Ascending aorta (tissue), 2 donors: ENCODE data around the gene AFAP1L2. TPM values are rescaled to one million over a fixed set of nuclear protein-coding genes. Genes with fewer than 3 reads are reported as not detected.

Source experiments
- DNase-seq, 2 donors: peaks; one replicate each; pipeline ENCODE4 v3.0.0-alpha.2; 2019; ENCODE audit warnings: low spot score in 2 of 2
- H3K27ac ChIP-seq, 2 donors: fragments of 200-600 bp; sonication (generic); one replicate each; pipeline ENCODE4 v1.5.1; 2016 to 2017; ENCODE audit warnings: mild to moderate bottlenecking in 1 of 2
- H3K27me3 ChIP-seq: fragments of 200-600 bp; sonication (generic); one replicate; pipeline ENCODE4 v1.5.1; 2017
- H3K36me3 ChIP-seq, 2 donors: fragments of 200-600 bp; sonication (generic); one replicate each; pipeline ENCODE4 v1.5.1; 2016
- H3K4me1 ChIP-seq, 2 donors: fragments of 200-600 bp; sonication (generic); one replicate each; pipeline ENCODE4 v1.5.1; 2016 to 2017; ENCODE audit warnings: mild to moderate bottlenecking in 1 of 2
- H3K4me3 ChIP-seq, 2 donors: fragments of 200-600 bp; sonication (generic); one replicate each; pipeline ENCODE4 v1.5.1; 2016 to 2017; ENCODE audit warnings: mild to moderate bottlenecking in 1 of 2
- H3K9me3 ChIP-seq, 2 donors: fragments of 200-600 bp; sonication (generic); one replicate each; pipeline ENCODE4 v1.5.1; 2016
- intact Hi-C: fragments of 100-400 bp; cut with DNase I; formaldehyde crosslinking; loops from one replicate; pipeline ENCODE4 v1.15.1; 2023
- total RNA-seq: library from RNA; depleted of rRNA; stranded (reverse); fragments of >200 nt; gene quantifications from one replicate; pipeline ENCODE4 v1.1.0, GENCODE V29; 2016
- TF ChIP-seq, protein P1 (sequence below), 3 experiments: fragments of 200-600 bp in 2 of 3; fragments of 450-650 bp in 1 of 3; sonication (generic) in 2 of 3; IDR thresholded peaks; one replicate each; pipeline ENCODE4 v1.5.1; 2016 to 2019; ENCODE audit warnings: antibody characterized with exemption in 3 of 3, mild to moderate bottlenecking in 1 of 3, moderate library complexity in 1 of 3

AFAP1L2 gene
- total RNA-seq, 1 donor from 2014 or later = 30.4 TPM

GRCh38 chr10:114274616-114275453 is 129.5 kb downstream of the AFAP1L2 start:
- Histone ChIP-seq H3K4me3 (no peak overlapping the region), H3K9me3 (no peaks in the 10 kb centered on the region), H3K4me1 (peaks cover 0 to 9% of the 10 kb centered on the region in 2 donors), H3K27ac (no peak overlapping the region), H3K36me3 (no peaks in the 10 kb centered on the region), H3K27me3 (no peaks in the 10 kb centered on the region)
- intact Hi-C loops = no loop called here
- TF ChIP-seq, protein P1, sequence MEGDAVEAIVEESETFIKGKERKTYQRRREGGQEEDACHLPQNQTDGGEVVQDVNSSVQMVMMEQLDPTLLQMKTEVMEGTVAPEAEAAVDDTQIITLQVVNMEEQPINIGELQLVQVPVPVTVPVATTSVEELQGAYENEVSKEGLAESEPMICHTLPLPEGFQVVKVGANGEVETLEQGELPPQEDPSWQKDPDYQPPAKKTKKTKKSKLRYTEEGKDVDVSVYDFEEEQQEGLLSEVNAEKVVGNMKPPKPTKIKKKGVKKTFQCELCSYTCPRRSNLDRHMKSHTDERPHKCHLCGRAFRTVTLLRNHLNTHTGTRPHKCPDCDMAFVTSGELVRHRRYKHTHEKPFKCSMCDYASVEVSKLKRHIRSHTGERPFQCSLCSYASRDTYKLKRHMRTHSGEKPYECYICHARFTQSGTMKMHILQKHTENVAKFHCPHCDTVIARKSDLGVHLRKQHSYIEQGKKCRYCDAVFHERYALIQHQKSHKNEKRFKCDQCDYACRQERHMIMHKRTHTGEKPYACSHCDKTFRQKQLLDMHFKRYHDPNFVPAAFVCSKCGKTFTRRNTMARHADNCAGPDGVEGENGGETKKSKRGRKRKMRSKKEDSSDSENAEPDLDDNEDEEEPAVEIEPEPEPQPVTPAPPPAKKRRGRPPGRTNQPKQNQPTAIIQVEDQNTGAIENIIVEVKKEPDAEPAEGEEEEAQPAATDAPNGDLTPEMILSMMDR (IDR thresholded peaks at IDR 0.05) = no peak
- DNase-seq = no peak

DNA sequence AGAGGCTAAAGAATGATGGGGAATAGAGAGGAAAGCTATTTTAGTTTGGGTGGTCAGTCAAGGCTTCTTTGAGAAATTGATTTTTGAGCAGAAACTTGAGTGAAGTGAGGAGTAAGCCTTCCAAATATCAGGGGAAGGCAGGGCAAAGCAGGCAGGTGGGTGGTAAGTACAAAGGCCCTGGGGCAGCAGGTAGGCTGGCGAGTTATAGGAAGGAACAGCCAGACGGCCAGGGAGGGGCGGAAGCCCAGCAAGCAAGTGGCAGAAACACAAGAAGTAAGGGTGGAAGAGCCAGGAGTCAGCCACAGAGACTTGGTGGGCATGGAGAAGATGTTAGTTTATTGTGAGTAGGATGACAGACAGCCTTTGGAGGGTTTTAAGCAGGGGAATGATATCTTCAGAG is 130.4 kb downstream of the AFAP1L2 start:
- Histone ChIP-seq H3K36me3 (no peaks in the 10 kb centered on the region), H3K27ac (no peak overlapping the region), H3K4me3 (no peak overlapping the region), H3K9me3 (no peaks in the 10 kb centered on the region), H3K4me1 (peaks cover 0 to 9% of the 10 kb centered on the region in 2 donors), H3K27me3 (no peaks in the 10 kb centered on the region)
- intact Hi-C loops = no loop called here
- TF ChIP-seq, protein P1 (IDR thresholded peaks at IDR 0.05) = no peak
- DNase-seq = no peak

GRCh38 chr10:114272696-114273095 is 131.6 kb downstream of the AFAP1L2 start:
- Histone ChIP-seq H3K9me3 (no peaks in the 10 kb centered on the region), H3K4me1 (peaks cover 0 to 9% of the 10 kb centered on the region in 2 donors), H3K27ac (no peak overlapping the region), H3K4me3 (no peak overlapping the region), H3K27me3 (no peaks in the 10 kb centered on the region), H3K36me3 (no peaks in the 10 kb centered on the region)
- TF ChIP-seq, protein P1 (IDR thresholded peaks at IDR 0.05) = no peak
- intact Hi-C loops = no loop called here
- no peak for DNase-seq

DNA sequence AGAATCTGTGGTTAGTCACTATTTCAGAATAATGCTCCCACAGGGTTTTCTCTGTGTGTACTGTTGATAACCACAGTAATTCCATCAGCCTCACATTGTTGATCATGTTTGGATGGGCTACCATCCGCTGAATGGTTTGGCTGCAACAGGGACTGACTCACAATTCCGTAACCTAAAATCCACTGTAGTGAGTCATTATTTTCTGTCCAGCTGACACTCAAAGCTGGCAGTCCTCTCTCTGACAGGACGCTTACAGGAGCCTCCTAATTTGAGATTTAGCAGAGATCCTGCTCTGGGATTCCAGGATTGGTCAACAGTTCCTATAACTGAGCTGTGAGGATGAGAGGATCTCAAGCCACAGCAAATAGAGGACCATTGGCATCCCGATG is 132.5 kb downstream of the AFAP1L2 start:
- no peaks in the 10 kb centered on the region for H3K9me3 ChIP-seq
- intact Hi-C loops = loop anchor here (1.0 kb wide), 1 partner anchor 97 kb away; the partner anchor contains the start of gene CCDC186
- peak; percentile 12 to 78 for DNase-seq

DNA sequence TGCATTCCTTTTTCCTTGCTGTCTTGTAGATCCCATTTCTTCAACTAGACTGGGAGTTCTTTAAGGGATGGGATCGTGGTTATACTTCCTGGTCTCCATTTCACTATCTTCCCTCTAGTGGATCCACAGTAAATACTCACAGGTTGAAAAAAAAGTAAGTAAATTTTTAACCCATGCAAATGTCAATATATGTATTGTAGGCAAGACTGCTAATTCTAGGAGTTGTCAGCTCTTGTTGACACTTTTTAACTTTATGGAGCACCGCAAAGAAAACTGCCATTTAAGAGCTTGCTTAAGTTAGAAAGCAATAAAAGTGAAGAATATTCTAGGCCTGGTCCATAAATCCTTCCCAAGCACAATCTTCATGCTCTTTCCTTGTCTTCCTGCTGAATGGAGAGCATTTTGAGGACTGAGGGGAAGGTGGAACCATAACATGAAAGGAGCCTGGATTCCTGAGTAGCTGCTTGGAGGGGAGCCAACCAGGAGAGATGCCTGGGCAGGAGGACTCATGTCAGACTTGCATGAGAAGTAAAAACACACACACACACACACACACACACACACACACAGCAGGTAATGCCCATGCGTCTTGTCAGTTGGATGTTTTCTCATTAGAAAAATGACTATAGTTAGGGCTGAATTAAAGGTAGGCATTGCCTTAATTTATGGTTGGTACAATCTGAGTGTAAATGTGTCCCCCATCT is 133.1 kb downstream of the AFAP1L2 start:
- Histone ChIP-seq H3K4me3 (no peak overlapping the region), H3K27me3 (no peaks in the 10 kb centered on the region), H3K36me3 (no peaks in the 10 kb centered on the region), H3K9me3 (no peaks in the 10 kb centered on the region), H3K27ac (no peak overlapping the region), H3K4me1 (peaks cover 0 to 9% of the 10 kb centered on the region in 2 donors)
- TF ChIP-seq, protein P1 (IDR thresholded peaks at IDR 0.05) = no peak
- DNase-seq = no peak
- intact Hi-C loops = loop anchor here (1.0 kb wide), 1 partner anchor 97 kb away; the partner anchor contains the start of gene CCDC186

More for the DNA sequence above, 132.5 kb downstream of the AFAP1L2 start:
- Histone ChIP-seq H3K36me3 (no peaks in the 10 kb centered on the region), H3K27me3 (no peaks in the 10 kb centered on the region), H3K4me1 (peaks cover 0 to 9% of the 10 kb centered on the region in 2 donors), H3K27ac (peak overlapping the region in 1 of 2 donors; percentile 13), H3K4me3 (no peak overlapping the region)
- TF ChIP-seq, protein P1 (IDR thresholded peaks at IDR 0.05) = no peak
